BE2C (cell line): ENCODE data around the gene LIX1.

Source experiments
- DNase-seq: peaks from one replicate; pipeline ENCODE4 v3.0.0-alpha.2; 2020
- H3K27me3 ChIP-seq: fragments of 250-450 bp; sonication (Bioruptor Pico); 2 replicates; pipeline ENCODE4 v1.5.1; 2020; ENCODE audit warnings: mild to moderate bottlenecking
- H3K36me3 ChIP-seq: fragments of 250-450 bp; sonication (Bioruptor Pico); 2 replicates; pipeline ENCODE4 v1.5.1; 2020; ENCODE audit warnings: mild to moderate bottlenecking
- H3K4me1 ChIP-seq: fragments of 250-450 bp; sonication (Bioruptor Pico); 2 replicates; pipeline ENCODE4 v1.5.1; 2020
- H3K4me3 ChIP-seq: 2 replicates; pipeline ENCODE4 v1.5.1; 2011; ENCODE audit warnings: low read depth, low read length
- H3K9me3 ChIP-seq: fragments of 250-450 bp; sonication (Bioruptor Pico); 2 replicates; pipeline ENCODE4 v1.5.1; 2020
- TF ChIP-seq, protein P1 (sequence below): IDR thresholded peaks from 2 replicates; pipeline ENCODE4 v1.5.1; 2012; ENCODE audit warnings: mild to moderate bottlenecking, low read depth, low read length

Gene LIX1

DNA sequence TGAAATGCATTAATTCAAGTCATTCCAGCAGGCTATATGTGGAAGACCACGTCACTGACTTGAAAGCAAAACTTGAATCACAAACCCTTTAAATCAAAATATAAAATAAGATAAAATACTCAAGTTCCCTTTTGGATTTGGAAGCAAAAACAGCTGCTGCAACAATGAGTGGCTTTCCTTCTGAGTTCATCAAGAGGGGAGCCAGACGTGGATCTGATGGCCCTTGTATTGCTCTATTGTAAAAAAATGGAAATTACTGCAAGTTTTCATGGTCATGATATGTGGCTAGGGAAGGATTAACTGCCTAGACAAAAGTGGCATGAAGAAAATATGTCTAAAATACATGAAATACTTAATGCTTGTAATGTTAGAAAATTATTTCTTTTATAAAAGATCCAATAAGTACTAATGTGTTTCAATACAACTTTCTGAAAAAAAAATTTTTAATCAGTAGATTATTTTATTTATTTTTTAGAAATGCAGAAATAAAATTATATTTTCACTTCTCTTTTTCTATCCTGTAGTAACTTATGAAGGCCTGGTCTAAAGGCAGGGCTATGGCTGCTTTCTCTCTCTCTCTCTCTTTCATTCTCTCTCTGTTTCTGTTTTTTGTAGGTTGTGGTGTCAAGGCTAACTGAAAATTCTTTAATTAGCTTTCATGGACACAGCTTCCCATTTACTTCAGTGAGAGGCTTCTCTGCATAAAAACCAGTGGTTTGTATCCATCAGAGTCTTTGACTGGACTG lies 24.0 kb downstream of the LIX1 start:
- DNase-seq, result no peak
- no peaks in the 10 kb centered on the region; the same call in 1 of the 2 replicates for H3K9me3 ChIP-seq
- no peak overlapping the region for H3K4me3 ChIP-seq
- H3K27me3 ChIP-seq, result peaks cover 27% of the 10 kb centered on the region
- no peaks in the 10 kb centered on the region for H3K4me1 ChIP-seq
- H3K36me3 ChIP-seq, result no peaks in the 10 kb centered on the region
- TF ChIP-seq, protein P1, sequence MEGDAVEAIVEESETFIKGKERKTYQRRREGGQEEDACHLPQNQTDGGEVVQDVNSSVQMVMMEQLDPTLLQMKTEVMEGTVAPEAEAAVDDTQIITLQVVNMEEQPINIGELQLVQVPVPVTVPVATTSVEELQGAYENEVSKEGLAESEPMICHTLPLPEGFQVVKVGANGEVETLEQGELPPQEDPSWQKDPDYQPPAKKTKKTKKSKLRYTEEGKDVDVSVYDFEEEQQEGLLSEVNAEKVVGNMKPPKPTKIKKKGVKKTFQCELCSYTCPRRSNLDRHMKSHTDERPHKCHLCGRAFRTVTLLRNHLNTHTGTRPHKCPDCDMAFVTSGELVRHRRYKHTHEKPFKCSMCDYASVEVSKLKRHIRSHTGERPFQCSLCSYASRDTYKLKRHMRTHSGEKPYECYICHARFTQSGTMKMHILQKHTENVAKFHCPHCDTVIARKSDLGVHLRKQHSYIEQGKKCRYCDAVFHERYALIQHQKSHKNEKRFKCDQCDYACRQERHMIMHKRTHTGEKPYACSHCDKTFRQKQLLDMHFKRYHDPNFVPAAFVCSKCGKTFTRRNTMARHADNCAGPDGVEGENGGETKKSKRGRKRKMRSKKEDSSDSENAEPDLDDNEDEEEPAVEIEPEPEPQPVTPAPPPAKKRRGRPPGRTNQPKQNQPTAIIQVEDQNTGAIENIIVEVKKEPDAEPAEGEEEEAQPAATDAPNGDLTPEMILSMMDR, result no peak

DNA sequence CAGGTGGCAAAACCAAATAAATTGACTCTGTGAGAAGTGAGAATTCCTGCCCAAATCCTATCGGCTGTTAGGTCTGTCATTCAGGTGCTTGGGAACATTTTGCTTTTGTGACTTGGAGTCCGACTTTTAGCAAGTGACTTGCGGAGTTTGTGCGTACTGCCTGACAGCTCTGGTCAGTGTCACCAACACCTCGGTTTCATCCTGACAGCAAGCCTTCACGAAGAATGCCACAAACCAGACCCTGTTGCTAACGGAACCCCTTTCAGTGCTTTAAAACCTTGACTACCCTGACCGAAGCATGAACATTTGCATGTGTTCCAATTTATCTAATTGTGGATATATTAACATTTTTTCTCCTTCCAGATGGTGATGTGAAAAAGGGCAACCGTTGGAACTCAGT lies 26.5 kb downstream of the LIX1 start:
- DNase-seq, result no peak
- H3K27me3 ChIP-seq, result peaks cover 4% of the 10 kb centered on the region
- TF ChIP-seq, protein P1, result no peak

DNA sequence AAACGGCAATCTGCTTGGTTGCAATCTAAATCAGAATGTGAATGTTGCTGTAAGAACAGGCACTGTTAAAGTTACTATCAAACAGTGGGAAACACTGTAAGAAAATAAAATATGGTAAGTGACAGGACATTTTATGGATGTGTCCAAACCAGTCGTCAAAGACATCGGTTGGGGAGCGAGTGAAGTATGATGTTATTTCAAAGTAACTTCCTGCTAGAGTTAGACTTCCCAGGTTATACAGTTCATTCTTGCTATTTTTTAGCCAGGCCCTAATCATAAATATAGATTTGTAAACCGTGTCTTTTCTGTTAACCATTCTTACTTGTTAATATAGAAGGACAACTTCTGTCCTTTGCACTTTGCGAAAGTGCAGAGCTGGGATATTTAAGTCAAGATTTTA lies 30.2 kb downstream of the LIX1 start:
- Histone ChIP-seq H3K27me3 (no peaks in the 10 kb centered on the region), H3K4me3 (no peak overlapping the region), H3K36me3 (no peaks in the 10 kb centered on the region), H3K4me1 (no peaks in the 10 kb centered on the region), H3K9me3 (no peaks in the 10 kb centered on the region)
- TF ChIP-seq, protein P1, result no peak
- no peak for DNase-seq

More for the DNA sequence above, 26.5 kb downstream of the LIX1 start:
- no peak overlapping the region for H3K4me3 ChIP-seq
- H3K36me3 ChIP-seq, result no peaks in the 10 kb centered on the region
- no peaks in the 10 kb centered on the region for H3K4me1 ChIP-seq
- no peaks in the 10 kb centered on the region for H3K9me3 ChIP-seq

DNA sequence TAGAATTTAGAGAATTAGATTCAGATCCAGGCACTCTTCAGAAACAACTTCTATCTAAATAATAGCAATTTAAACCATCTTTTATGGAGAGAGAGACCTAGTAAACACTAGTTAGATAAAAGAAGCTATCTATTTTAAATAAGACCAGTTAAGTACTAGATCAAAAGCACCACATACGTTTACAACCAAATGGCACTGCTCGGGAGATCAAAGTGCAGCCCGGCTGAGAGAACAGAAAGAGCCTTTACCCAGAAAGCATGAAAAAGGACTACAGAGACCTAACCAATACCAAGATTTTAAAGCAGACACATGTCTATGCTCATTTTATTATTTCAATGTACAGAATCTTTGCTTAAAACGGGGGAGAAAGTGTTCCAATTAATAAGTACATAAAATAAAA lies 30.8 kb downstream of the LIX1 start:
- no peak overlapping the region for H3K4me3 ChIP-seq
- TF ChIP-seq, protein P1, result no peak
- H3K4me1 ChIP-seq, result no peaks in the 10 kb centered on the region
- H3K36me3 ChIP-seq, result no peaks in the 10 kb centered on the region
- no peak for DNase-seq
- no peaks in the 10 kb centered on the region for H3K27me3 ChIP-seq
- H3K9me3 ChIP-seq, result no peaks in the 10 kb centered on the region

DNA sequence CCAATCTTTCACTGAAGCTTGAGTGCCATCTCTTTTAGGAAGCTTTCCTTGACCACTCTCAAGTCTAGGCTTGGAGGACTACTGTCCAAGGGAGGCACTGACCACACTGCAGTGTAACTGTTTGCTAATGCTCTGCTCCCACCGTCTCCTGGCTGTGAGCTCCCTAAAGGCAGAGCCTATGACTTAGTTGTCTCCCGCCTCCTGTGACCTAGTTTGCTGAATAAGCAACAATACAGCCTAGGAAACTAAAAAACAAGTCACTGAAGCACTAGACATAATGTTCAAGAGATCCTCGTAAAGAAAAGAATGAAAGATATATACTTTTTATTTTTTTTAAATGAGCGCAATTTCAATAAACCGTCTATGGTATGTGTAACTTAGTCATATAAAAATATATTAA lies 31.4 kb downstream of the LIX1 start:
- Histone ChIP-seq H3K4me3 (no peak overlapping the region), H3K4me1 (no peaks in the 10 kb centered on the region), H3K9me3 (no peaks in the 10 kb centered on the region), H3K27me3 (no peaks in the 10 kb centered on the region), H3K36me3 (no peaks in the 10 kb centered on the region)
- TF ChIP-seq, protein P1, result no peak
- no peak for DNase-seq

DNA sequence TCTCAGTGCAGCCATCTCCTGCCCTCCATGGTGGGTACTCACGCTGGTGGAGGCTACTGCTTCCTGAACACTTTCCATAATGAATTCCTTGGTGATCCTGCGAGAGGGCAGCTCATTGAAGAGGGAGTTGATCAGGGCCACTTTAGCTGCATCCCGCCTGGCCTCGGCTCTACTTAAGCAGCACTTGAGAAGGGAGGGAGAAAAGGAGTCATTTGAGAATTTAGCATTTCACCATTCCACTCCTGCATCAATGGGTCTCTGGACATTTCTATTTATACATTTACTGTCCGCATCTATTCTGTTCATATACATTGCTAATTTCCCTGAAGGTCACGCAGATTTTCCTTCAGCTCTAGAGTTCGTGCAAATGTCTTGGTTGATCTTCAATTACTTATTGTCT lies 35.1 kb downstream of the LIX1 start:
- no peak for DNase-seq
- Histone ChIP-seq H3K4me1 (no peaks in the 10 kb centered on the region), H3K36me3 (no peaks in the 10 kb centered on the region), H3K4me3 (no peak overlapping the region), H3K27me3 (no peaks in the 10 kb centered on the region), H3K9me3 (no peaks in the 10 kb centered on the region)
- TF ChIP-seq, protein P1, result no peak
